BJ (cell line): ENCODE measurements around the gene CFAP69. TPM values are rescaled to one million over a fixed set of nuclear protein-coding genes. Genes with fewer than 3 reads are reported as not detected.
A peak's percentile ranks its signal among the peaks of the same experiment; 100 is the strongest.

Experiments used
- CTCF ChIA-PET: fragments of 350-600 bp; formaldehyde crosslinking; extraction: SDS; loops from one replicate; lab custom pipeline; 2021; ENCODE audit warnings: antibody characterized with exemption, inconsistent platforms; lab: Yijun Ruan, JAX
- POLR2A ChIA-PET: fragments of 300-600 bp; sonication (Branson Sonifier 250); formaldehyde crosslinking; extraction: SDS; loops from one replicate; lab custom pipeline; 2021; ENCODE audit warnings: antibody characterized with exemption; lab: Charles Lee
- DNase-seq: peaks from one replicate; pipeline ENCODE4 v3.0.0-alpha.2; 2011; ENCODE audit warnings: low read depth
- H3K27me3 ChIP-seq: 2 replicates; pipeline ENCODE4 v1.6.0; 2011; ENCODE audit warnings: low read length; ENCODE audit not compliant: control insufficient read depth, insufficient read depth
- H3K36me3 ChIP-seq: 2 replicates; pipeline ENCODE4 v1.5.1; 2011; ENCODE audit warnings: low read length; ENCODE audit not compliant: control insufficient read depth, insufficient read depth
- H3K4me3 ChIP-seq: 2 replicates; pipeline ENCODE4 v1.5.1; 2011; ENCODE audit warnings: low read depth, mild to moderate bottlenecking, control low read depth, low read length
- CTCF ChIP-seq: IDR thresholded peaks from 2 replicates; pipeline ENCODE4 v1.5.1; 2011; ENCODE audit warnings: low read depth, mild to moderate bottlenecking, control low read depth, inconsistent platforms, low read length, moderate library complexity; ENCODE audit not compliant: insufficient read depth
- polyA plus RNA-seq: library from polyadenylated mRNA; depleted of rRNA; stranded (reverse); fragments of >200 nt; gene quantifications from 2 replicates; pipeline ENCODE4 v1.2.3, GENCODE V29; 2011

Gene CFAP69
- polyA plus RNA-seq, 1 experiment = 0.90 TPM

DNA sequence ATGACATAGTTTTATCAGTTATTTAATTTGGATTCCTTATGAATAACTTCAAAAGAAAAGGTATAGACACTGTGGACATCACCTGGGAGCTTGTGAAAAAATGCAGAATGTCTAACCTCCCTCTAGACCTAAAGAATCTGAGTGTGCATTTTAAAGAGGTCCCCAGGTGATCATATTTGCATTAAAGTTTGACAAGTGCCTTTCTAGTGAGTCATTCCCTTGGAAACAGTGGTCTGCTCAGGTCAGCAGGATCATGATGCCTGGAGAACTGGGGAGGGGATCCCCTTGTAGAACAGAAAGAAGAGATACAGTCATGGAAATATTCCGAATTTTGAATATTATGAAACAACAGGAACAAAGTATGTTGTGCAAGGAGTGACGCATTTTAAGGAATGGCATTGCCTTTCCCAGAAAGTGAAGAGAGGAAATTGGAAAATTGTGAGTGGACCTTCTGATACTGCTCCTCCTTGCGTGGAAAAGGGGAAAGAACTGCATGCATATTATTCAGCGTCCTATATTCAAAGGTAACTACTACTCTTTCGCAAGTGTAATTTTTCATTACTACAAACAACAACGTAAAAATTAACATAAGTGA, 28.8 kb upstream of the CFAP69 start:
- no peak for DNase-seq

GRCh38 chr7:90216771-90217170, 28.2 kb upstream of the CFAP69 start:
- POLR2A ChIA-PET = no interaction called here

More for the DNA sequence above, 28.8 kb upstream of the CFAP69 start:
- CTCF ChIA-PET = interaction anchor here (0.6 to 1.2 kb wide), 2 partner anchors 11 to 62 kb away, joined by 3 to 5 read pairs; partner anchors contain the start of gene STEAP1
- Histone ChIP-seq H3K36me3 (no peaks in the 10 kb centered on the region), H3K27me3 (no peaks in the 10 kb centered on the region), H3K4me3 (no peak overlapping the region)
- POLR2A ChIA-PET = no interaction called here
- no peak for TF ChIP-seq CTCF

GRCh38 chr7:90222390-90222789, 22.6 kb upstream of the CFAP69 start:
- POLR2A ChIA-PET = no interaction called here
- Histone ChIP-seq H3K4me3 (no peak overlapping the region), H3K27me3 (no peaks in the 10 kb centered on the region), H3K36me3 (no peaks in the 10 kb centered on the region)
- TF ChIP-seq CTCF = no peak
- DNase-seq = no peak
- CTCF ChIA-PET = no interaction called here

More at GRCh38 chr7:90216771-90217170, 28.2 kb upstream of the CFAP69 start:
- no peaks in the 10 kb centered on the region for H3K36me3 ChIP-seq
- H3K27me3 ChIP-seq = no peaks in the 10 kb centered on the region
- CTCF ChIA-PET = no interaction called here
- no peak for TF ChIP-seq CTCF
- no peak for DNase-seq
- H3K4me3 ChIP-seq = no peak overlapping the region

- ChIA-PET CTCF (interaction anchor here (1.0 to 2.4 kb wide), 4 partner anchors 11 to 38 kb away, joined by 4 to 13 read pairs (median 4); partner anchors contain the start of gene STEAP2), POLR2A (no interaction called here)
- peak; percentile 20 for DNase-seq
- TF ChIP-seq CTCF = no peak
- Histone ChIP-seq H3K27me3 (no peaks in the 10 kb centered on the region), H3K4me3 (no peak overlapping the region), H3K36me3 (no peaks in the 10 kb centered on the region)
Observed at GRCh38 chr7:90222811-90223725, 21.9 kb upstream of the CFAP69 start.

DNA sequence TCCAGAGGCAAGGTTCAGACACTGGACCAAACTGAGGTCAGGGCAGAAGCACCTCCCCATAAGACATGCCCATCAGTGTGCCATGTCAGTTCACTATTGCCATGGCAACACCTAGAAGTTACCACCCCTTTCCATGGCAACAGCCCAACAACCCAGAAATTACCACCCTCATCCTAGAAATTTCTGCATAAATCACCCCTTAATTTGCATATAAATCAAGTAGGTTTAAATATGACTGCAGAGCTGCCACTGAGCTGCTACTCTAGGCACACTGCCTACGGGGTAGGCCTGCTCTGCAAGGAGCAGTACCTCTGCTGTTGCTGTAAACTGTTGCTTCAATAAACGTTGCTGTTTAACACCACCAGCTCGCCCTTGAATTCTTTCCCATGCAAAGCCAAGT, 20.8 kb upstream of the CFAP69 start:
- DNase-seq = no peak
- CTCF ChIA-PET = interaction anchor here (1.0 to 2.4 kb wide), 3 partner anchors 12 to 21 kb away, joined by 4 to 13 read pairs (median 5); partner anchors contain the start of gene STEAP2
- Histone ChIP-seq H3K27me3 (no peaks in the 10 kb centered on the region), H3K36me3 (no peaks in the 10 kb centered on the region), H3K4me3 (no peak overlapping the region)
- TF ChIP-seq CTCF = no peak
- POLR2A ChIA-PET = no interaction called here
